HG03280 (cell line): ENCODE data around the gene PMF1.

Experiments used
- ATAC-seq: cut with Tn5 transposase; IDR thresholded peaks from one replicate; pipeline ENCODE4 v1.9.1; 2021; ENCODE audit warnings: mild to moderate bottlenecking, moderate library complexity; ENCODE audit not compliant: unreplicated experiment

The PMF1 gene

DNA sequence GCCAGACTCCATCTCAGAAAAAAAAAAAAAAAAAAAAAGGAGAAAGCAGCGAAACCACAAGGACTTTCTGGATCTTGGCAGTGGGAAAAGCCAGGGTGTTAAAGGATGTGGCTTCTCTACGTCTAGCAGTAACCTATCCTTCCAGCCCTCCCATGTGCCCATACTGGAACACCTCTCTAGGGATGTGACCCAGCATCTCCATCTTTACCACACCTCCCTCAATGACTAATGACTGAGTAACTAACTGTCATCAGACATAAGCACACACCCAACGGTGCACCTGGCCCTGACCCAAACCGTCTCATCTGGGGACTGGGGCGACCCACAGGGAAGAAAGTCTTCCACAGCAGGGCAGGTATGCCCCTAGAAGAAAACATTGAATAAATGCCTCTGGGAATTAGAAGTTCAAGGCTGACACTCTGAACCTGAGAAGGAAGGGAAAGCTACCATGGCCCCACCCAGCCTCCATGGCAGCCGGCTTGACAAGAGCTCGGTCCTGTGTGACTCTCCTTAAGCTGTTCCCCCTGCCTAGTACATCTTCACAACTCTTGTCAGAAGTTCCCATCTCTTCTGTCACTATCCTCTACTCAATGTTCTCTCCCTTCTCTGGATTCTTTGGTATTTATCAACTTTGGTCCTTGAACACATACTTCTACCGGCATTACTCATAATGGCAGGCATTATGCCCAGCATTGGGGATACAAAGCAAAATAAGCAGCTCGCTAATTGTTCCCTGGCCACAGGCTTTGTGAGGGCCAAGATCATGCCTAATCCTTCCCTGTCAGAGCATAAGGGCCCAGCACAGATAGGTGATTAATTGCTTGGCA, 49.9 kb downstream of the PMF1 start:
- ATAC-seq, result no peak

DNA sequence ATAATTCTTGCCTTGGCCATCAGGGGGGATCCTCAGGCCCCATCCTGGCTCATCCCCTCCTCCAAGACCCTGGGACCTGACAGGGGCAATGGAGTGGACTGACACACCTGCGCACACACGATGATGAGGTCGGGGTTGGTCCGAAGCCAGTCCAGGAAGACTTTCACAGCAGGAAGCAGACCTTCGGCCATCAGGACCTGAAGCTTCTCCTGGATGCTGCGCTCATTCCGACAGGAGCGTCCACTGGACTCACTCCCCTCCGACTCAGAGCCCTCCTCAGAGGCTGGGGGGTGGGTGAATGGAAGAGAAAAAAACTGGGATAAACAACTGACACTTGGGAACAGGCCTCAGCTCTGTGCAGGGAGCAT, 50.5 kb downstream of the PMF1 start:
- ATAC-seq, result no peak

DNA sequence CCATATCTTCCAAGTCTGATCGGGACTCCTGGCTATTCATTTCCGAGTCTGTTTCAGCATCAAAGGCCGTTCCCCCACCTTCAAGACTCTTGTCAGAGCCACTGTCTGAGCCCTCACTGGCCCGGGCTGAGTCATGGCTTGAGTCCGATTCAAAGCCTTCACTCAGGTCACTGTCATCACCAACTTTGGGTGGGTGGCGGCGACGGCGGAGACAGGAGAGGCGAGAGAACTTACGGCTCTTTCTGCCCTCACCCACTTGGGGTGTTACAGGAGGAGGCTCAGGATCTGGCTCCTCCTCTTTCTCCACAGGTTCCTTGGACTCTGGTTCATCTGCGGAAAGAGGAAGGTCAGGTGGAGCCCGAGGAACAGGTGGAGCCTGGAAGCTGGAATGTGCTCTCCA, 53.2 kb downstream of the PMF1 start:
- no peak for ATAC-seq

DNA sequence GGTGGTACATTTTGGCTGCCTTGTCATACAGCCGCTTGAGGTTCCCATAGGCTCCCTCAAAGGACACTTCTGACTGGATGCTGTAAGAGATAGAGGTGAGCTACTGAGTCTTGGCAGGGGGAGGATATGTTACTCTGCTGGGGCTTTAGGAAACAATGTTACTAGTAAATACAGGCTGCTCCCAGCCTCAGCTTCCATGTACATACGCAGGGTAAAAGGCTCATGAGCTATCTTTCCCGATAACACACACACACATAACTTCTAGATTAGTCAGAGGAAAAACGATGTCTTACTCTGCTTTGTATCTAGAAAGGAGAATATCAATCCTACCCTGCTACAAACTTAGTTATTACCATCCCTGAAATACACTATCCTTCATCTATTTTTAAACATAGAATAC, 55.5 kb downstream of the PMF1 start:
- no peak for ATAC-seq

DNA sequence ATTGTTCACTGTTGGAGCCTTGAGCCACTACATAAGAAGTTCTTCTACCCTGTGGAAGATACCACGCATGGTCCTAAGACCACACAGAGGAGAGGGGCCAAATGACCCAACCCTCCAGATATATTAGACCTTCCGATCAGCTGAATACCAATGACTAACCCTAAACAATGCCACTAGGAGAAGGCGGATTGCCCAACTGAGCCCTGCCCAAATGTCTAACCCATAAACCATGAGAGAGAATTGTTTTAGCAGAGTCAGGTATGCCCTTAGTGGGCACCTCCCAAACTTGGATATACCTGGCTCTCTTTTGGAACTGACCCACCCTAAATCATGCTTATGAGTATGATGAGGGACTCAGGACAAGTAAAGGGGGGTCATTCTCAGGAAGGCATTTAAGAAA, 57.5 kb downstream of the PMF1 start:
- ATAC-seq, result no peak

DNA sequence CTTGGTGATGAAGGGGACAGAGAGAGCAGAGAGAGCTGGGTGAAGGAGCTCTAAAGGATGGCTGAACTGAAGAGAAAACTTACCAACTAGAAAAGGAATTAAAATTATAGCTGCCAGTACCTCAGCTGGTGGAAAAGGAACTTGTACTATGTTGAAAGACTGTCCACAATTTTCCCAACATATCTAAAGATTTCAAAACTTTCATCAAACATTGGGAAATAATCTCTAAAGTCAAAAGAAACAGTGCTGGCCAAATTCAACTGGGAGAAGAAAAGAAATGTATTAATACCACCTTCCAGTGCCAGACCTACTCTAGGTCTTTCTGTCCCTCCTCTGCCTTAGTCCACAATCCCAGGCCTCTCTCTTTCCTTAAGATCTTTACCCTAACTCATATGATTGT, 63.7 kb downstream of the PMF1 start:
- no peak for ATAC-seq

DNA sequence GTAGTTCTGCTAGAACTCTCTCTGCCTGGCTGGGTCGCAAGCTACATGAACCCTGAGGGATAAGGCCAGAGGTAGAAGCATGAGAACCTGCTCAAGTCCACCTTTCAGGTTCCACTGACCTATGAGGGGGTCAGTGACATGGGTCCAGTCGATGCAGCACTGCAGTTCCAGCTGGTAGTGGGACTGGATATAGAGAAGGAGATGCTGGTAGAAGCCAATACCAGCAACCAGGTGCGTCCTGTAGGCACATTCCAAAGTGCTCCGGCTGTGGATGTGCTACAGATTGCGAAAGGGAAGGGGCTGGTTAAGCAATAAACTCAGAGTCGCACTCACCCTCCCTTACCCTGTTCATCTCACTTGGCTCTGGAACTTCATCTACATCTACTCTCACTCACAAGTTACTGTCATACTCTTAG, 64.2 kb downstream of the PMF1 start:
- ATAC-seq, result no peak

DNA sequence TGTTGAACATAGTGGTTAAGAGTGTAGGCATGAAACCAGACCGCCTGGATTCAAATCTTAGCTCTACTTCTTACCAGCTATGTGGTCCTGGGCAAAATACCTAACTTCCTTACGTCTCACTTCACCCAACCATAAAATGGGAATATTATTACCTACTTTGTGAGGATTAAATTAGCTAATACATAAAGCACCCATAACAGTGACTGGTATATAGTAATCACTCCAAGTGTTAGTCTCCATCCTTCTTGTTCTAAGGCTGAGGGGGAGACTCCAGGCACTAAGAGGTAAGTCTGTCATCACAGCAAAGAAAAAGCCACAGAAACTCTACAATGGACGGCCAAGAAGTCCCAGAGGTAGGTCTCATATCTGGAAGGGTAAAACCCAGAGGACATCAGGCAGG, 67.0 kb downstream of the PMF1 start:
- no peak for ATAC-seq

DNA sequence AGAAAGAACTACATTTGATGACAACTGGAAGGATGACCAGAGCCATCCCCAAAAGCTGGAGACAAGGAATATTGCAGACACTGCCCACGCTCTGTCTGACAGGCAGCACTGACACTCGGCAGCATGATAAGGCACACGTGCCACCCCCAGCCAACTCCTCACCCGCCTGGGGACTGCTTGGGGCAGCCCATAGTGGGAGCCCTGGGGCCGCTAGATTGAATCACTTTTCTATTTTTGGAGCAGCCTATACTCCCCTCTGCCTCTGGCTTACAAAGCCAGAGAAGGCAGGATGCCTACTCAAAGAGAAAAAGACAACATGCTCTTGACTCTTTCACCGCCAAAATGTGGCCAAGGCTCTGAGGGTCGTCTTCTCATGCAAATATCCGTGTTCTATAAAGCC, 68.5 kb downstream of the PMF1 start:
- ATAC-seq, result peak; percentile 43

DNA sequence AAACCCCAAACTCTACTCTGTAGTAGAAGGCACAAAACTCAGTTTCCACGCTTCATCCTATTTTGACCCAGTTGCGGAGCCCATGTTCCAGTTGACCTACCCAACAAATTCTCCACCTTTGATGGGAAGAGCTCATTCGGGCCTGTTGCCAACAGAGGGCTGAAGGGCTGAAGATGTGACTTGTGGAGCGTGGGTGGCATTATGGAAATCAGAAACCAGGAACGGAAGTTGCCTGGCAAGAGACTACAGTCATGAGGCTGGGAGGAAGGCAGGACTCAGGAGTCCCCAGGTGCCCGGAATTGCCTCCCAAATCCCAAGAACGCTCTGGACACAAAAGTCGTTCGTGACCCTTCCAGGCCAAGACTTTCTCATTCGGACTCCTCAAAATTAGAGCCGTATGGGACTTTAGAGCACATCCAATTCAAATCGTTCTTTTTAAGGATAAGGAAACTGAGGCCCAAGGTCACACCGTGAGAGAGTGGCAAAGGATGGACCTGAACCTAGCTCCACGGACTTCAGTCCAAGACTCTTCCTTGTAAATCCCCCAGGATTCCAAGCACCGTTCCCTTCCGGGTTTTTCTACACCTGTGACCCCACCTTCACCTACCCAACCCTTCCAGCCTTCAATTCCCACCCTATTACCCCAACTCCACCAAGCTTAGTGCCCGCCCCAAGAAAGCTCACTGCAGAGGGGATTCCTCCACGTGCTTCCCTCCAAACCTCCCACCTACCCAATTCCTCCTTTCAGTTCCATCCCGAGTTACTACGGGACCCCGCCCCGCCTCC, 69.1 kb downstream of the PMF1 start:
- peak; percentile 11 for ATAC-seq

DNA sequence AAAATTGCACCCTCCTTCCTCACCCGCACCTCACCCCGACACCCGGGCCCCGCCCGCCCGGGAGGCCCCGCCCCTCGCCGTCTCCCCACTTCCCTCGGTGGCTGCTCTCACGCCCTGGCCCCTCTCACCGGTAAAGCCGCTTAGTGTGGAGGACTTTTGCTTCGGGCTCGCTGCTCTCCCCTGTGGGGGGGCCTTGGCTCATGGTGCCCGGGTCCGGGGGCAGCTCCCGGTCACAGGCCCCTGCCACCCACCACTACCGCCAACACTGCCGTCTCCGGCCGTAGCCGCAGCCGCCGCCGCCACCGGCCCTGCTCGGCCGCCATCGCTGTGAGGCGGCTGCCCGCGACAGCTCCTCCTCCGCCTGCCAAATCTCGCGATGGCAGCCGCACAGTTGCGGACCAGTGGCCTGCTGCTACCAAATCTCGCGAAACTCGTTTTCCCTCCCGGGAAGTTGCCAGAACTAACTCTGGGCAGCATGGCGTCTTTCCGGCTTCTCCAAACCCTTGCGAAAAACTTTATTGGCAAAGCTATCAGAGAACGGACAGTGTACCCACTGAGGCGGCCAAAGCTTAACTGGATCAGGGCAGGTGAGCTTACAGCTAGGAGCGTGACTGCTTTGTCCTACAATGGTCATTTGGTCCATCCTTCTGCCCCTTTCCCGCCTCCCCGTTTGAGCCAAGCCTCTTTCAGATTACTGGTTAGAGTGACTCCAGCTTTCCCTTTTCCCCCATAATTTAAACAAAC, 69.8 kb downstream of the PMF1 start, which contains the start of gene SMG5:
Gene SMG5, minus strand, starts transcription at position 347 of the 744 bp plus-strand sequence. Its CDS starts 145 bp downstream, at position 202.
- ATAC-seq, result peak; percentile 82

DNA sequence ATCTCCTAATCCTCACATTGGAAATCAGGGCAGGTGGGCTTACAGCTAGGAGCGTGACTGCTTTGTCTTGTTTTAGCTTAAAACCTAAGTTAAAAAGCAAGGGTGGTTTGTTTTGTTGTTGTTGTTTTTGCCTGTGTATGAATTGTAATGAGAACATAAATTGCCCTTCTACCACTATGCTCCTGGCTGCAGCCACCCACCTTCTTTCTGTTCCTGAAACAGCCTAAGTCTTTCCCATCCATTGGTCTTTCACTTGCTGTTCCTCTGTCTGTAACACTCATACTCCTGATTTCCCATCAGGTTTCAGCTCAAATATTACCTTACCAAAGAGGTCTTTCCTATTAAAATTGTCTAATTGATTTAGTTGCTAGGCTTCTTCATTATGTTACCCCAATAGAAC, 70.7 kb downstream of the PMF1 start:
- ATAC-seq, result no peak

DNA sequence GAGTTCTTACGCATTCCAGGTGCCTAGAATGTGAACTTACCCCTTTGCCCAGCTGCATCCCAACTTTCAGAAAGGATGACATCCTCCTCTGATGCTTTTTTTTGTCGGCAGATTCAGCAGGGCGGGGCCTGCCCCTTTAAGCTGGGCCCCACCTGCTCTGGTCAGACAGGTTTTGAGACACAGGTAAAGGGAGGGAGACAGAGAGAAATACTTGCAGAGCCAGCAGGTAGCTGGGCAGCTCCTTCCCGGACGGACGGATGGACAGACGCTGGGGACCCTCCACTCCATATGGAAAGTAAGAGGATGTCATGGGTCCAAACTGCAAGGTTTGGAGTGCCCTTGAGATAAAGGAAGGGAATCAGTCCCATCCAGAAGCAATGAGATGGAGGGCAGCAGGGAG, 71.3 kb downstream of the PMF1 start, which contains the start of gene TMEM79:
Gene TMEM79, plus strand, starts transcription at position 214 of the 400 bp plus-strand sequence. CDS start 902 bp downstream, outside the sequence.
- ATAC-seq, result no peak

DNA sequence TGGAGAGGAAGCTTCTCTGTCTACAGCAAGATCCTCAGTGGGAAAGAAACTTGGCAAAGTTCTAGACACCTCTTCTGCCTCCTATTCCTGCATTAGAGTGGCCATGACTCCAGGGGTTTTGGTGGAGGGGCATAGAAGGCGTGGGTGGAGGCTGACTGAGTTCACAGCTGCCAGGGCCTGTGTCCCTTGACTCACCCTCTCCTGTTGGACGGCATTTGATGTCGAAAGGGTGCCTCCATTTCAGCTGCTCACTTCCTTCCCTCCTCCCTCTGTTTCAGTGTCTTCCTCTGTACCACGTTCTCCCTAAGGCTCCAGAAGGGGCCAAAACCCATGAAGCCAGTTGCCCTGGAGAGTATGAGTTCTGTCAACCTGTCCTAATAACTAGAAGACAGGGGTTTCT, 72.0 kb downstream of the PMF1 start:
- no peak for ATAC-seq

DNA sequence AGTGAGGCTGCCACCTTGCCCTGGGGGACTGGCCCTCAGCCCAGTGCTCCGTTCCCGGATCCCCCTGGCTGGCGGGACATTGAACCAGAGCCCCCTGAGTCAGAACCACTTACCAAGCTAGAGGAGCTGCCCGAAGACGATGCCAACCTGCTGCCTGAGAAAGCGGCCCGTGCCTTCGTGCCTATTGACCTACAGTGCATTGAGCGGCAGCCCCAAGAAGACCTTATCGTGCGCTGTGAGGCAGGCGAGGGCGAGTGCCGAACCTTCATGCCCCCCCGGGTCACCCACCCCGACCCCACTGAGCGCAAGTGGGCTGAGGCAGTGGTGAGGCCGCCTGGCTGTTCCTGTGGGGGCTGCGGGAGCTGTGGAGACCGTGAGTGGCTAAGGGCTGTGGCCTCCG, 72.6 kb downstream of the PMF1 start:
- ATAC-seq, result no peak

DNA sequence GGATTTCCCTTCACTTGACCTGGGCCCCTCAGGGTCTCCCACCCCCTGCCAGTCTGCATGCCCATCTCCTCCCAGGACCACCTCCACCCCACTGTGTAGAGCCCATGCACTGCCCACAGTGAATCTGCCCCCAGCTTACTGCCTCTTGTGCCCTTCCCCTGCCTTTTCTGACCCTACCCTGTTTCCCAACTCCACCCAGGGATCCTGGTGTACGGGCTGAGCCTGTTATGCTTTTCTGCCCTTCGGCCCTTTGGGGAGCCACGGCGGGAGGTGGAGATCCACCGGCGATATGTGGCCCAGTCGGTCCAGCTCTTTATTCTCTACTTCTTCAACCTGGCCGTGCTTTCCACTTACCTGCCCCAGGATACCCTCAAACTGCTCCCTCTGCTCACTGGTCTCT, 73.3 kb downstream of the PMF1 start:
- no peak for ATAC-seq
